CD8-positive, alpha-beta memory T cell (primary cell): ENCODE results near the gene SNURF. TPM values are rescaled to one million over a fixed set of nuclear protein-coding genes. Genes with fewer than 3 reads are reported as not detected.
"Not testable (repeated sequence)": the region's sequence is repeated elsewhere in the genome, so short reads cannot be mapped to it uniquely, and the experiment has no call there.

ENCODE experiments used
- CTCF ChIA-PET: fragments of 350-600 bp; sonication (Branson Sonifier 250); formaldehyde crosslinking; loops from one replicate; lab custom pipeline; 2021; ENCODE audit warnings: antibody characterized with exemption; lab: Charles Lee
- POLR2A ChIA-PET: fragments of 350-600 bp; sonication (Branson Sonifier 250); formaldehyde crosslinking; loops from one replicate; lab custom pipeline; 2021; ENCODE audit warnings: antibody characterized with exemption; lab: Charles Lee
- DNase-seq, 5 donors: peaks; one replicate each; pipeline versions ENCODE4 v3.0.0 to v3.0.0-alpha.2; 2020 to 2022; ENCODE audit warnings: mixed read lengths in 1 of 5
- H3K27ac ChIP-seq: one replicate; pipeline ENCODE4 v1.7.0; 2013; ENCODE audit warnings: low read depth, mild to moderate bottlenecking, low read length, moderate library complexity
- H3K27me3 ChIP-seq: 2 replicates; pipeline ENCODE4 v1.7.0; 2013; ENCODE audit warnings: low read length, mild to moderate bottlenecking; ENCODE audit not compliant: insufficient read depth, poor library complexity, severe bottlenecking
- H3K36me3 ChIP-seq: 2 replicates; pipeline ENCODE4 v1.7.0; 2013; ENCODE audit warnings: mild to moderate bottlenecking, low read length, moderate library complexity; ENCODE audit not compliant: insufficient read depth
- H3K4me1 ChIP-seq: 2 replicates; pipeline ENCODE4 v1.7.0; 2013; ENCODE audit warnings: mild to moderate bottlenecking, low read length, moderate library complexity; ENCODE audit not compliant: insufficient read depth
- H3K4me3 ChIP-seq: 2 replicates; pipeline ENCODE4 v1.7.0; 2013; ENCODE audit warnings: mild to moderate bottlenecking, low read length
- H3K9me3 ChIP-seq: 2 replicates; pipeline ENCODE4 v1.7.0; 2013; ENCODE audit warnings: mild to moderate bottlenecking, low read length
- H3K27ac Mint-ChIP-seq, 8 donors: one replicate each; pipeline ENCODE4 v1.8.0; 2020 to 2021; ENCODE audit warnings: mixed read lengths in 8 of 8, mild to moderate bottlenecking in 6 of 8, inconsistent platforms in 3 of 8, moderate library complexity in 3 of 8
- H3K27me3 Mint-ChIP-seq, 2 donors: one replicate each; pipeline ENCODE4 v1.8.0; 2020 to 2021; ENCODE audit warnings: mixed read lengths in 2 of 2, mild to moderate bottlenecking in 1 of 2, moderate library complexity in 1 of 2
- H3K36me3 Mint-ChIP-seq, 3 donors: one replicate each; pipeline ENCODE4 v1.8.0; 2020 to 2021; ENCODE audit warnings: mixed read lengths in 3 of 3, inconsistent platforms in 1 of 3, mild to moderate bottlenecking in 1 of 3
- H3K4me1 Mint-ChIP-seq, 3 donors: one replicate each; pipeline ENCODE4 v1.8.0; 2020 to 2021; ENCODE audit warnings: mixed read lengths in 3 of 3, inconsistent platforms in 1 of 3, mild to moderate bottlenecking in 1 of 3
- H3K4me3 Mint-ChIP-seq, 7 donors: one replicate each; pipeline ENCODE4 v1.8.0; 2020 to 2021; ENCODE audit warnings: mixed read lengths in 7 of 7, mild to moderate bottlenecking in 6 of 7, moderate library complexity in 4 of 7, inconsistent platforms in 2 of 7
- H3K9me3 Mint-ChIP-seq, 5 donors: one replicate each; pipeline ENCODE4 v1.8.0; 2020 to 2022; ENCODE audit warnings: mixed read lengths in 5 of 5, mild to moderate bottlenecking in 3 of 5, moderate library complexity in 2 of 5, inconsistent platforms in 1 of 5
- polyA plus RNA-seq: library from polyadenylated mRNA; unstranded; fragments of 300-500 nt; fragmentation: Illumina TruSeq; gene quantifications from one replicate; pipeline ENCODE4 v1.2.3, GENCODE V29; 2021
- total RNA-seq, 2 experiments: library from RNA; stranded (reverse); gene quantifications; one replicate each; pipeline ENCODE4 v1.2.3, GENCODE V29; 2021

The SNURF gene
- total RNA-seq (10 to 100 TPM in 1 of 2 experiments, 1 to 10 TPM in 1; 5.3 to 22.8 TPM), polyA plus RNA-seq (67.2 TPM)

GRCh38 chr15:24954783-24955530 is at the start of gene SNURF, which contains the start of gene SNRPN:
Gene SNURF, plus strand, starts transcription at chr15:24954987. Its CDS starts 62 bp downstream, at chr15:24955049.
Gene SNRPN, plus strand, starts transcription at chr15:24954987. Its CDS starts 19,467 bp downstream, at chr15:24974454.
- POLR2A ChIA-PET: no interaction called here
- Mint-ChIP-seq H3K9me3 (peaks cover 0 to 5% (median 2%) of the 10 kb centered on the region in 5 donors), H3K4me3 (peak within 1 kb of the TSS; percentile 92 to 99 (median 94))

DNA sequence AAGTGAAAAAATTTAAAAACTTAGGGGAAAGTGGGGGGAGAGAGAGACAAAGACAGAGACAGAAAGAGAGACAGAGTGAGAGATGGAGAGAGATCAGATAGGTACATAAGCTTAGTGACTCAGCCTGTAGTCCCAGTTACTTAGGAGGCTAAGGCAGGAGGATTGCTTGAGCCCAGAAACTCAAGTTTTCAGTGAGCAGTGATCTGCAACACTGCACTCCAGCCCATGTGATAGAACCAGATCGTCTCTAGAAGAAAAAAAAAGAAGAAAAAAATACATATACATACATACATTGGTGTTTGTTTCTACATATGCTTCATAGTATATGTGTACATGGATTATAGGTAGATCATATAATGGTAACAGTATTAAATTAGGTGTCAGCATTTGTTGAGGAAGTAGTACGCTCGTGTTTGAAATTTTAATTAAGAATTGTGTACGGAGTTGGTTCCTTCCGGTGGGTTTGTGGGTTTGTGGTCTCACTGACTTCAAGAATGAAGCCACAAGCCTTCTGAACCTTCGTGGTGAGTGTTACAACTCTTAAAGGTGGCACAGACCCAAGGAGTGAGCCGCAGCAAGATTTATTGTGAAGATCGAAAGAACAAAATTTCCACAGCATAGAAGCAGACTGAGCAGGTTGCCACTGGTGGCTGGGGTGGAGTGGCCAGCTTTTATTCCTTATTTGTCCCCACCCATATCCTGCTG is 38.3 kb upstream of the SNURF start:
- POLR2A ChIA-PET: no interaction called here
- H3K4me1 Mint-ChIP-seq: peaks cover 6 to 7% (median 7%) of the 10 kb centered on the region in 3 donors

More at GRCh38 chr15:24954783-24955530, at the start of gene SNURF, which contains the start of gene SNRPN:
- Mint-ChIP-seq H3K36me3 (peaks cover 0 to 24% (median 3%) of the 10 kb centered on the region in 3 donors), H3K27me3 (peaks cover 2 to 4% of the 10 kb centered on the region in 2 donors), H3K27ac (peak within 1 kb of the TSS; percentile 92 to 98 (median 96)), H3K4me1 (peaks cover 25 to 38% (median 29%) of the 10 kb centered on the region in 3 donors)
- DNase-seq: peak; percentile 51 to 82 (median 62)
- Histone ChIP-seq H3K27ac (peak within 1 kb of the TSS; percentile 88), H3K4me3 (peak within 1 kb of the TSS; percentile 87), H3K9me3 (no peaks in the 10 kb centered on the region), H3K36me3 (no peaks in the 10 kb centered on the region), H3K4me1 (peaks cover 12% of the 10 kb centered on the region), H3K27me3 (no peaks in the 10 kb centered on the region)
- CTCF ChIA-PET: no interaction called here

GRCh38 chr15:24917431-24917830 is 37.4 kb upstream of the SNURF start:
- Histone ChIP-seq H3K27me3 (no peaks in the 10 kb centered on the region), H3K9me3 (no peaks in the 10 kb centered on the region), H3K36me3 (no peaks in the 10 kb centered on the region), H3K4me1 (no peaks in the 10 kb centered on the region), H3K27ac (no peak overlapping the region), H3K4me3 (no peak overlapping the region)
- Mint-ChIP-seq H3K36me3 (peaks cover 0 to 1% (median 0%) of the 10 kb centered on the region in 3 donors), H3K9me3 (peaks cover 19 to 44% (median 24%) of the 10 kb centered on the region in 5 donors), H3K27ac (no peak overlapping the region), H3K4me3 (no peak overlapping the region), H3K4me1 (peaks cover 6 to 7% (median 7%) of the 10 kb centered on the region in 3 donors), H3K27me3 (no peaks in the 10 kb centered on the region)
- CTCF ChIA-PET: no interaction called here
- POLR2A ChIA-PET: no interaction called here
- DNase-seq: no peak

More for the DNA sequence above, 38.3 kb upstream of the SNURF start:
- peaks cover 0 to 1% (median 0%) of the 10 kb centered on the region in 3 donors for H3K36me3 Mint-ChIP-seq
- H3K27ac Mint-ChIP-seq: peak overlapping the region in 2 of 8 donors; percentile 50 to 91
- no peaks in the 10 kb centered on the region for H3K4me1 ChIP-seq
- H3K36me3 ChIP-seq: no peaks in the 10 kb centered on the region
- no peak overlapping the region for H3K4me3 ChIP-seq
- no peaks in the 10 kb centered on the region for H3K9me3 ChIP-seq
- CTCF ChIA-PET: no interaction called here
- H3K27me3 Mint-ChIP-seq: no peaks in the 10 kb centered on the region
- H3K27me3 ChIP-seq: no peaks in the 10 kb centered on the region
- peaks cover 19 to 47% (median 23%) of the 10 kb centered on the region in 5 donors for H3K9me3 Mint-ChIP-seq
- no peak overlapping the region for H3K27ac ChIP-seq
- H3K4me3 Mint-ChIP-seq: peak overlapping the region in 1 of 7 donors; percentile 26
- DNase-seq: peak in 2 of 5 donors; percentile 1 to 12

- Mint-ChIP-seq H3K4me3 (no peak overlapping the region), H3K27me3 (no peaks in the 10 kb centered on the region)
- CTCF ChIA-PET: no interaction called here
Observed at GRCh38 chr15:24919446-24919845, 35.3 kb upstream of the SNURF start.

DNA sequence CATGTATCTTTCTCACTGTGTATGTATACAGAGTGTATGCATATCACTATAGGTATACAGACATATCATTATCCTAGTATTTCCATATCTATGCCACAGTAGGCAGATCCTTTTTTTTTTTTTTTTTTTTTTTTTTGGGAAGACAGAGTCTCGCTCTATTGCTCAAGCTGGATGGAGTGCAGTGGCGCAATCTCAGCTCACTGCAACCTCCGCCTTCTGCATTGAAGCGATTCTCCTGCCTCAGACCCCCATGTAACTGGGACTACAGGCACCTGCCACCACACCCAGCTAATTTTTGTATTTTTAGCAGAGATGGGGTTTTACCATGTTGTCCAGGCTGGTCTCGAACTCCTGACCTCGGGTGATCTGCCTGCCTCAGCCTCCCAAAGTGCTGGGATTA is 32.0 kb upstream of the SNURF start:
- H3K4me1 Mint-ChIP-seq, H3K4me3 ChIP-seq, H3K27me3 Mint-ChIP-seq, H3K4me3 Mint-ChIP-seq, H3K27ac ChIP-seq, CTCF ChIA-PET, POLR2A ChIA-PET, H3K27me3 ChIP-seq, H3K4me1 ChIP-seq, H3K9me3 ChIP-seq, H3K27ac Mint-ChIP-seq, H3K36me3 ChIP-seq, DNase-seq, H3K36me3 Mint-ChIP-seq: not testable (repeated sequence)
- peaks cover 3 to 22% (median 11%) of the 10 kb centered on the region in 5 donors for H3K9me3 Mint-ChIP-seq

More at GRCh38 chr15:24919446-24919845, 35.3 kb upstream of the SNURF start:
- peaks cover 0 to 1% (median 0%) of the 10 kb centered on the region in 3 donors for H3K36me3 Mint-ChIP-seq
- no peak overlapping the region for H3K27ac ChIP-seq
- H3K9me3 Mint-ChIP-seq: peaks cover 15 to 40% (median 21%) of the 10 kb centered on the region in 5 donors
- H3K27ac Mint-ChIP-seq: no peak overlapping the region
- no peaks in the 10 kb centered on the region for H3K9me3 ChIP-seq
- H3K36me3 ChIP-seq: no peaks in the 10 kb centered on the region
- DNase-seq: no peak
- POLR2A ChIA-PET: no interaction called here
- no peaks in the 10 kb centered on the region for H3K27me3 ChIP-seq
- H3K4me1 Mint-ChIP-seq: peaks cover 6 to 7% (median 7%) of the 10 kb centered on the region in 3 donors
- H3K4me1 ChIP-seq: no peaks in the 10 kb centered on the region
- H3K4me3 ChIP-seq: no peak overlapping the region

DNA sequence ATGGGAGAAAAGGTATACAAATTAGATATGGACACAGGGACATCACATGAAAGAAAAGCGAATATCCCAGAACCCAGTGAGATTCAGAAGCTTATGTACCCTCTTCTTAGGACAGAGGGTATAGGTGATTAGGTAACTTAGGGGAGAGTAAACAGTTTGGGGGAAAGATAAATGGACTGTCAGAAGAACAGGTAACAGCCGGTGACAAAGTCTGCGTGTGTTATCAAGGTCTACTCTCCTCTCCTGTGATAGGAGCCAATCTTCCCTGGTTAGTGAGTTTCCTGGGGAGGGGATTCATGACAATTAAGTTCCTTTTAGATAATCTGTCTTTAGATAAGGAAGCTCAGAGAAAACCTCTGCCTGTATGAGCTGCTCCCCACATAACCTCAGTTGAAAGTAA is 30.6 kb upstream of the SNURF start:
- H3K9me3 Mint-ChIP-seq: peaks cover 3 to 29% (median 14%) of the 10 kb centered on the region in 5 donors
- no peak overlapping the region for H3K27ac ChIP-seq
- H3K27me3 ChIP-seq: no peaks in the 10 kb centered on the region
- no peak for DNase-seq
- no peaks in the 10 kb centered on the region for H3K36me3 ChIP-seq
- no peak overlapping the region for H3K27ac Mint-ChIP-seq
- H3K4me1 Mint-ChIP-seq: no peaks in the 10 kb centered on the region
- no peak overlapping the region for H3K4me3 Mint-ChIP-seq
- no peaks in the 10 kb centered on the region for H3K9me3 ChIP-seq
- no peaks in the 10 kb centered on the region for H3K27me3 Mint-ChIP-seq
- no peaks in the 10 kb centered on the region for H3K36me3 Mint-ChIP-seq
- no peaks in the 10 kb centered on the region for H3K4me1 ChIP-seq
- CTCF ChIA-PET: interaction anchor here (0.7 to 1.2 kb wide), 2 partner anchors 21 to 430 kb away, joined by 3 to 4 read pairs; no protein-coding TSS in a partner anchor
- POLR2A ChIA-PET: no interaction called here
- no peak overlapping the region for H3K4me3 ChIP-seq

GRCh38 chr15:24924621-24925020 is 30.2 kb upstream of the SNURF start:
- H3K27ac Mint-ChIP-seq: no peak overlapping the region
- POLR2A ChIA-PET: no interaction called here

More at GRCh38 chr15:24924621-24925020, 30.2 kb upstream of the SNURF start:
- DNase-seq: no peak
- H3K9me3 ChIP-seq: no peaks in the 10 kb centered on the region
- no peaks in the 10 kb centered on the region for H3K27me3 Mint-ChIP-seq
- H3K4me1 Mint-ChIP-seq: no peaks in the 10 kb centered on the region
- CTCF ChIA-PET: interaction anchor here (1.2 kb wide), 1 partner anchor 21 kb away, joined by 4 read pairs; no protein-coding TSS in a partner anchor
- H3K27ac ChIP-seq: no peak overlapping the region
- no peak overlapping the region for H3K4me3 Mint-ChIP-seq
- H3K36me3 ChIP-seq: no peaks in the 10 kb centered on the region
- H3K4me1 ChIP-seq: no peaks in the 10 kb centered on the region
- no peaks in the 10 kb centered on the region for H3K27me3 ChIP-seq
- no peaks in the 10 kb centered on the region for H3K36me3 Mint-ChIP-seq
- H3K9me3 Mint-ChIP-seq: peaks cover 3 to 28% (median 14%) of the 10 kb centered on the region in 5 donors
- no peak overlapping the region for H3K4me3 ChIP-seq
